Naive thymus-derived CD4-positive, alpha-beta T cell (primary cell): ENCODE data around the gene NUDT8. TPM values are rescaled to one million over a fixed set of nuclear protein-coding genes. Genes with fewer than 3 reads are reported as not detected.

Source experiments
- ATAC-seq: fragments of 150-1000 bp; cut with Tn5 transposase; 2 replicates; pipeline ENCODE4 v1.10.0; 2021; ENCODE audit warnings: mild to moderate bottlenecking, moderate library complexity
- CTCF ChIA-PET: fragments of 350-600 bp; sonication (Branson Sonifier 250); formaldehyde crosslinking; loops from one replicate; lab custom pipeline; 2021; ENCODE audit warnings: antibody characterized with exemption; lab: Charles Lee
- POLR2A ChIA-PET: fragments of 350-600 bp; sonication (Branson Sonifier 250); formaldehyde crosslinking; loops from one replicate; lab custom pipeline; 2021; ENCODE audit warnings: antibody characterized with exemption, inconsistent platforms; lab: Charles Lee
- DNase-seq, 9 donors: peaks; one replicate each; pipeline versions ENCODE4 v3.0.0 to v3.0.0-alpha.2; 2020 to 2022; ENCODE audit warnings: mixed read lengths in 1 of 9
- H3K27ac ChIP-seq: one replicate; pipeline ENCODE4 v1.7.0; 2013; ENCODE audit warnings: mild to moderate bottlenecking, low read depth, low read length, moderate library complexity
- H3K27me3 ChIP-seq, 2 donors: one replicate each; pipeline ENCODE4 v1.7.0; 2013; ENCODE audit warnings: low read length in 2 of 2, mild to moderate bottlenecking in 2 of 2, moderate library complexity in 2 of 2; ENCODE audit not compliant: control insufficient read depth in 2 of 2, insufficient read depth in 2 of 2
- H3K36me3 ChIP-seq, 3 experiments: 1 replicate in 2 of 3; 2 replicates in 1 of 3; pipeline ENCODE4 v1.7.0; 2013; ENCODE audit warnings: low read length in 3 of 3, mild to moderate bottlenecking in 3 of 3, moderate library complexity in 1 of 3; ENCODE audit not compliant: insufficient read depth in 3 of 3, control insufficient read depth in 2 of 3
- H3K4me1 ChIP-seq, 2 donors: one replicate each; pipeline ENCODE4 v1.7.0; 2013; ENCODE audit warnings: low read length in 2 of 2, mild to moderate bottlenecking in 2 of 2, moderate library complexity in 1 of 2; ENCODE audit not compliant: control insufficient read depth in 2 of 2, insufficient read depth in 2 of 2
- H3K4me3 ChIP-seq: 2 replicates; pipeline ENCODE4 v1.7.0; 2013; ENCODE audit warnings: mild to moderate bottlenecking, low read length
- H3K9me3 ChIP-seq, 3 experiments: 1 replicate in 2 of 3; 2 replicates in 1 of 3; pipeline ENCODE4 v1.7.0; 2013; ENCODE audit warnings: low read length in 3 of 3; ENCODE audit not compliant: control insufficient read depth in 2 of 3
- H3K27ac Mint-ChIP-seq, 9 donors: one replicate each; pipeline ENCODE4 v1.8.0; 2020 to 2022; ENCODE audit warnings: mixed read lengths in 9 of 9, mild to moderate bottlenecking in 8 of 9, moderate library complexity in 5 of 9, inconsistent platforms in 2 of 9
- H3K27me3 Mint-ChIP-seq, 5 donors: one replicate each; pipeline ENCODE4 v1.8.0; 2021 to 2022; ENCODE audit warnings: mixed read lengths in 5 of 5, mild to moderate bottlenecking in 1 of 5
- H3K36me3 Mint-ChIP-seq, 5 donors: one replicate each; pipeline ENCODE4 v1.8.0; 2020 to 2022; ENCODE audit warnings: mixed read lengths in 5 of 5, mild to moderate bottlenecking in 3 of 5, inconsistent platforms in 1 of 5
- H3K4me1 Mint-ChIP-seq, 7 donors: one replicate each; pipeline ENCODE4 v1.8.0; 2020 to 2022; ENCODE audit warnings: mixed read lengths in 7 of 7, mild to moderate bottlenecking in 3 of 7, inconsistent platforms in 1 of 7
- H3K4me3 Mint-ChIP-seq, 10 donors: one replicate each; pipeline ENCODE4 v1.8.0; 2020 to 2022; ENCODE audit warnings: mild to moderate bottlenecking in 10 of 10, mixed read lengths in 10 of 10, moderate library complexity in 6 of 10, inconsistent platforms in 2 of 10
- H3K9me3 Mint-ChIP-seq, 11 donors: one replicate each; pipeline ENCODE4 v1.8.0; 2020 to 2022; ENCODE audit warnings: mixed read lengths in 11 of 11, mild to moderate bottlenecking in 4 of 11, inconsistent platforms in 1 of 11, moderate library complexity in 1 of 11
- intact Hi-C, 2 donors: fragments of 100-400 bp; cut with micrococcal nuclease; formaldehyde crosslinking; loops; one replicate each; pipeline ENCODE4 v1.15.1; 2023
- polyA plus RNA-seq, 2 donors: library from polyadenylated mRNA; unstranded; fragments of 300-500 nt; fragmentation: Illumina TruSeq; gene quantifications; one replicate each; pipeline ENCODE4 v1.2.3, GENCODE V29; 2021
- total RNA-seq, 6 experiments: library from RNA in 5 of 6; stranded (reverse) in 5 of 6; gene quantifications; 1 replicate in 5 of 6; 2 replicates in 1 of 6; pipeline ENCODE4 v1.2.3 and lab custom pipeline; 2021 to 2026

The NUDT8 gene
- total and polyA plus RNA-seq, 7 experiments from 2014 or later: 3.1 to 10.4 (median 3.8) TPM

- H3K9me3 Mint-ChIP-seq: peaks cover 0 to 1% (median 0%) of the 10 kb centered on the region in 11 donors
- Histone ChIP-seq H3K27me3 (no peaks in the 10 kb centered on the region), H3K4me1 (peaks cover 25 to 26% of the 10 kb centered on the region in 2 donors), H3K27ac (no peak overlapping the region), H3K36me3 (peaks cover 0 to 6% (median 0%) of the 10 kb centered on the region in 3 experiments), H3K9me3 (no peaks in the 10 kb centered on the region), H3K4me3 (no peak overlapping the region)
- H3K4me1 Mint-ChIP-seq: peaks cover 21 to 46% (median 31%) of the 10 kb centered on the region in 7 donors
- ATAC-seq (no peak), DNase-seq (no peak)
- peaks cover 0 to 7% (median 0%) of the 10 kb centered on the region in 5 donors for H3K36me3 Mint-ChIP-seq
- intact Hi-C loops: no loop called here
- ChIA-PET CTCF (interaction anchor here (0.6 to 1.0 kb wide), 2 partner anchors 10 to 12 kb away, joined by 3 to 4 read pairs; partner anchors contain the start of gene NUDT8), POLR2A (interaction anchor here (0.7 kb wide), 2 partner anchors 103 to 229 kb away, joined by 3 read pairs; no protein-coding TSS in a partner anchor)
- H3K27me3 Mint-ChIP-seq: peaks cover 0 to 9% (median 0%) of the 10 kb centered on the region in 5 donors
- H3K4me3 Mint-ChIP-seq: peak overlapping the region in 9 of 10 donors; percentile 7 to 80 (median 69)
- peak overlapping the region in 7 of 9 donors; percentile 10 to 77 (median 65) for H3K27ac Mint-ChIP-seq
Measured at GRCh38 chr11:67617243-67617953, 12.3 kb downstream of the NUDT8 start.

- Histone ChIP-seq H3K27ac (peak overlapping the region; percentile 16), H3K36me3 (peaks cover 0 to 13% (median 0%) of the 10 kb centered on the region in 3 experiments), H3K27me3 (no peaks in the 10 kb centered on the region), H3K4me1 (peaks cover 25 to 26% of the 10 kb centered on the region in 2 donors), H3K9me3 (no peaks in the 10 kb centered on the region), H3K4me3 (peak overlapping the region; percentile 17)
- Mint-ChIP-seq H3K9me3 (peaks cover 0 to 1% (median 0%) of the 10 kb centered on the region in 11 donors), H3K36me3 (peaks cover 0 to 7% (median 0%) of the 10 kb centered on the region in 5 donors), H3K27me3 (peaks cover 0 to 9% (median 0%) of the 10 kb centered on the region in 5 donors), H3K4me3 (peak overlapping the region in 9 of 10 donors; percentile 36 to 86 (median 75)), H3K27ac (peak overlapping the region in 7 of 9 donors; percentile 46 to 96 (median 65)), H3K4me1 (peaks cover 21 to 46% (median 31%) of the 10 kb centered on the region in 7 donors)
- ChIA-PET CTCF (interaction anchor here (0.6 kb wide), 1 partner anchor 610 kb away, joined by 3 read pairs; no protein-coding TSS in a partner anchor), POLR2A (interaction anchor here (1.6 kb wide), 1 partner anchor 9 kb away, joined by 5 read pairs; no protein-coding TSS in a partner anchor)
- ATAC-seq: no peak
- DNase-seq: no peak
- intact Hi-C loops: no loop called here
Measured at GRCh38 chr11:67616431-67617242, 13.1 kb downstream of the NUDT8 start.

GRCh38 chr11:67615728-67616430 lies 13.9 kb downstream of the NUDT8 start:
- CTCF ChIA-PET: interaction anchor here (0.6 kb wide), 1 partner anchor 609 kb away, joined by 3 read pairs; no protein-coding TSS in a partner anchor
- POLR2A ChIA-PET: interaction anchor here (0.6 to 2.8 kb wide), 4 partner anchors 8 to 40 kb away, joined by 3 to 27 read pairs (median 10); partner anchors contain the start of genes GSTP1 and NUDT8
- Mint-ChIP-seq H3K36me3 (peaks cover 0 to 3% (median 0%) of the 10 kb centered on the region in 5 donors), H3K4me1 (peaks cover 21 to 46% (median 33%) of the 10 kb centered on the region in 7 donors), H3K27me3 (peaks cover 0 to 9% (median 0%) of the 10 kb centered on the region in 5 donors), H3K4me3 (peak overlapping the region in 9 of 10 donors; percentile 60 to 86 (median 66)), H3K27ac (peak overlapping the region in 8 of 9 donors; percentile 33 to 96 (median 62)), H3K9me3 (peaks cover 0 to 1% (median 0%) of the 10 kb centered on the region in 11 donors)
- intact Hi-C loops: loop anchor here (2.0 kb wide), 1 partner anchor 33 kb away; the partner anchor contains the start of gene GSTP1 (in 2 of the 2)
- peaks cover 25 to 26% of the 10 kb centered on the region in 2 donors for H3K4me1 ChIP-seq
- ATAC-seq (no peak), DNase-seq (peak in 3 of 9 donors; percentile 30 to 34 (median 32))
- H3K27me3 ChIP-seq: no peaks in the 10 kb centered on the region
- no peaks in the 10 kb centered on the region for H3K9me3 ChIP-seq
- peak overlapping the region; percentile 96 for H3K27ac ChIP-seq
- H3K4me3 ChIP-seq: peak overlapping the region; percentile 37
- peaks cover 0 to 21% (median 0%) of the 10 kb centered on the region in 3 experiments for H3K36me3 ChIP-seq

GRCh38 chr11:67614730-67615714 lies 14.7 kb downstream of the NUDT8 start:
- H3K36me3 ChIP-seq: peaks cover 0 to 29% (median 0%) of the 10 kb centered on the region in 3 experiments
- Mint-ChIP-seq H3K36me3 (peaks cover 0 to 7% (median 0%) of the 10 kb centered on the region in 5 donors), H3K4me3 (peak overlapping the region in 9 of 10 donors; percentile 75 to 87 (median 82)), H3K27me3 (peaks cover 0 to 9% (median 0%) of the 10 kb centered on the region in 5 donors), H3K27ac (peak overlapping the region; percentile 92 to 99 (median 98)), H3K4me1 (peaks cover 21 to 46% (median 37%) of the 10 kb centered on the region in 7 donors), H3K9me3 (no peaks in the 10 kb centered on the region)
- H3K4me1 ChIP-seq: peaks cover 25 to 26% of the 10 kb centered on the region in 2 donors
- peak; percentile 37 for ATAC-seq
- no peaks in the 10 kb centered on the region for H3K27me3 ChIP-seq
- peak in 6 of 9 donors; percentile 35 to 70 (median 49) for DNase-seq
- peak overlapping the region; percentile 96 for H3K27ac ChIP-seq
- POLR2A ChIA-PET: interaction anchor here (0.6 to 2.8 kb wide), 13 partner anchors 7 to 186 kb away, joined by 3 to 27 read pairs (median 4); partner anchors contain the start of genes ACY3, GSTP1 and NUDT8
- no peaks in the 10 kb centered on the region for H3K9me3 ChIP-seq
- CTCF ChIA-PET: interaction anchor here (0.7 to 2.1 kb wide), 10 partner anchors 12 to 342 kb away, joined by 3 to 8 read pairs (median 3); partner anchors contain the start of gene NUDT8
- H3K4me3 ChIP-seq: peak overlapping the region; percentile 60
- intact Hi-C loops: loop anchor here (1.0 to 2.0 kb wide), 4 partner anchors 9 to 44 kb away; partner anchors contain the start of genes GSTP1 (in 2 of the 2) and NDUFV1 (in 2 of the 2)
